Measurements from ENCODE around the gene NHLRC2. TPM values are rescaled to one million over a fixed set of nuclear protein-coding genes. Genes with fewer than 3 reads are reported as not detected.
A peak's percentile ranks its signal among the peaks of the same experiment; 100 is the strongest.
"Not testable (repeated sequence)": the region's sequence is repeated elsewhere in the genome, so short reads cannot be mapped to it uniquely, and the experiment has no call there.

The NHLRC2 gene, protein sequence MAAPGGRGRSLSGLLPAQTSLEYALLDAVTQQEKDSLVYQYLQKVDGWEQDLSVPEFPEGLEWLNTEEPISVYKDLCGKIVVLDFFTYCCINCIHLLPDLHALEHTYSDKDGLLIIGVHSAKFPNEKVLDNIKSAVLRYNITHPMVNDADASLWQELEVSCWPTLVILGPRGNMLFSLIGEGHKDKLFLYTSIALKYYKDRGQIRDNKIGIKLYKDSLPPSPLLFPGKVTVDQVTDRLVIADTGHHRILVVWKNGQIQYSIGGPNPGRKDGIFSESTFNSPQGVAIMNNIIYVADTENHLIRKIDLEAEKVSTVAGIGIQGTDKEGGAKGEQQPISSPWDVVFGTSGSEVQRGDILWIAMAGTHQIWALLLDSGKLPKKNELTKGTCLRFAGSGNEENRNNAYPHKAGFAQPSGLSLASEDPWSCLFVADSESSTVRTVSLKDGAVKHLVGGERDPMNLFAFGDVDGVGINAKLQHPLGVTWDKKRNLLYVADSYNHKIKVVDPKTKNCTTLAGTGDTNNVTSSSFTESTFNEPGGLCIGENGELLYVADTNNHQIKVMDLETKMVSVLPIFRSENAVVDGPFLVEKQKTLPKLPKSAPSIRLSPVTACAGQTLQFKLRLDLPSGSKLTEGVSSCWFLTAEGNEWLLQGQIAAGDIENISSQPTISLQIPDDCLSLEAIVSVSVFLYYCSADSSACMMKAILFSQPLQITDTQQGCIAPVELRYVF
- total RNA-seq = 12.1 TPM

DNA sequence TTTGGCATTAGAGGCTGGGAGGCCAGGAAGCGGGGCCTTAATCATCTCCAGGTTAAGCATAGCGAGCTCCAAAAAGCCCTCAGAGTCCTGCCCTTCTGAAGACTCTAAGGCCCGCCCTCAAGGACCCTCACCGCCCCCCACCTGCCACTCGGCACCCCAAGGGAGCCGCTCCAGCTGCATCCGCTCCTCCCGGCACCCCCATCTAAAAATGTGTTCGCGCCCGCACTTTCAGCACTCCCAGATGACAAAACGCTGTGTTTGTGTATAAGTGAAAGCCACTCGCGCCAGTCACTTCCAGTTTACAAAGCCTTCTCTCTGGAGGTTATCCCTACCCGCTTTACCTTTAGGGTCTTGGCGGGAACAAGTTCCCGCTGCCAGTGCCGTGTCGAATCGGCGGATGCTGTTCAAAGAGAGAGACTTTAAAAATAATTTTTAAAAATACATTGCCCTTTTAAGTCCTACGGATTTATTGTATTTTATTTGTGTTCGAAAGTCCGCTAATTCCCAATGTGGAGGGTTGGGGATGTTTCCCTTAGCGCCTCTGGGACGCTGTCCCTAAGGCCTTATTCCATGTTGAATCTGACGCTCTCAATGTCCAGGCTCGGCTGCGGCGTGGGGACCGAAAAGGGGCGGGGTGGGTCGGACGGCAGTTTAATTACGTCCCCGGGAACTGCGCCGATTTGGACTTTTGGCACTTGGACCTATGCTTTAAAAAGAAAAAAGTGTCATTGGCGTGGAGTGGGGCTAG is at the start of gene NHLRC2, which contains the start of gene DCLRE1A:
NHLRC2 (plus strand) TSS at position 649 of the 748 bp plus-strand sequence. CDS start 212 bp downstream, outside the sequence.
DCLRE1A (minus strand) TSS at position 70 of the 748 bp plus-strand sequence. CDS start 900 bp downstream, outside the sequence.
- DNase-seq (ENCODE audit: low read depth in 2 of 3, low spot score in 2 of 3) = peak; percentile 49 to 93 (median 85)

DNA sequence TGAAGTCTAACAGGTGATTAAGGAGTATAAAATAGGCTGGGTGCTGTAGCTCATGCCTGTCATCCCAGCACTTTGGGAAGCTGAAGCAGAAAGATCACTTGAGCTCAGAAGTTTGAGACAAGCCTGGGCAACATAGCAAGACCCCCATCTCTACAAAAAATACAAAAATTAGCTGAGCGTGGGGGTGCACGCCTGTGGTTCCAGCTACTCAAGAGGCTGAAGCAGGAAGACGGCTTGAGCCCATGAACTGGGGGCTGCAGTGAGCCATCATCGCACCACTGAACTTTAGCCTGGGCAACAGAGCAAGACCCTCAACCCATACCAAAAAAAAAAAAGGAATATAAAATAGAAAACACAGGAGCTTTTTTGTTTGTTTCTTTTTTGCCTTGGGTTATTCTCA is 48.0 kb upstream of the NHLRC2 start:
- no peak for DNase-seq (ENCODE audit: low read depth in 2 of 3, low spot score in 2 of 3)

DNA sequence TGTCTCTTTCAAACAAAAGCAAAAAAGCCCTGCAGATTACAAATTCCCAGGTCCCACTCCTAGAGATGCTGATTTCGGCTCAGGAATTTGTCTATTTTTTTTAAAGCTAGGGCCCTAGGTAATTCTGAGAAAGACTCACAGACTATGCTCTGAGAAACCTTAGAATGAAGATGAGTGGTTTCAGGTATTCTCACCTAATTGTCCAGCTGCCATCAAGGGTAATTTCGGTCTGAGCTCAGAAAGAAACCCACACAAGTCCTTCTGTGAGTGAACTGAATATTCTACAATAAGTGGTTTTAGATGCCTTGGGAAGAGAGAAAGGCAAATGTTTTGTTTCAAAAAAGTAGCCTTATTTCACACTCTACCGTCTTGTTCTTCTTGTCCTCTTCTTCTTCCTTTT is 46.3 kb upstream of the NHLRC2 start:
- DNase-seq (ENCODE audit: low read depth in 2 of 3, low spot score in 2 of 3) = no peak

DNA sequence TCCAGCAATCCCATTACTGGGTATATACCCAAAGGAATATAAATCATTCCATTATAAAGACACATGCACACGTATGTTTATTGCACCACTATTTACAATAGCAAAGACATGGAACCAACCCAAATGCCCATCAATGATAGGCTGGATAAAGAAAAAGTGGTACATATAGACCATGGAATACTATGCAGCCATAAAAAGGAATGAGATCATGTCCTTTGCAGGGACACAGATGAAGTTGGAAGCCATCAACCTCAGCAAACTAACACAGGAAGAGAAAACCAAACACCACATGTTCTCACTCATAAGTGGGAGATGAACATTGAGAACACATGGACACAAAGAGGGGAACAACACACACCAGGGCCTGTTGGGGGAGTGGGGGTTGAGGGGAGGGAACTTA is 39.8 kb upstream of the NHLRC2 start:
- DNase-seq (ENCODE audit: low read depth in 2 of 3, low spot score in 2 of 3) = not testable (repeated sequence)

DNA sequence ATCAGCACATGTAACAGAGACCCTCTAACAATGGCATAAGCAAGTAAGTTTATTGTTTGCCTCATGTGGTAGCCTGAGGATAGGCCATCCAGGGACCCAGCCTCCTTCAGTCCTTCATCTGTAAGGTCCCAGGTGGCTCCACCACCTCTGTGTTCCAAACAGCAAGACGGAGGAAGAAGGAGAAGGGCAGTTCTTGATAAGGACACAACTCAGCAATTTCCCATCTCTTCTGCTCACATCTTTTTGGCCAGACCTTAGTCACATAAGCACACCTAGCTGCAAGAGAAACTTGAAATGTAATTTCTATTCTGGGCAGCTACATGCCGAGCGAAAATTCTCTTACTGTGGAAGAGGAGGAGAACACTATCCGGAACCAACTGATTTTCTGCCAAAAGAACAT is 34.5 kb upstream of the NHLRC2 start:
- DNase-seq (ENCODE audit: low read depth in 2 of 3, low spot score in 2 of 3) = no peak

DNA sequence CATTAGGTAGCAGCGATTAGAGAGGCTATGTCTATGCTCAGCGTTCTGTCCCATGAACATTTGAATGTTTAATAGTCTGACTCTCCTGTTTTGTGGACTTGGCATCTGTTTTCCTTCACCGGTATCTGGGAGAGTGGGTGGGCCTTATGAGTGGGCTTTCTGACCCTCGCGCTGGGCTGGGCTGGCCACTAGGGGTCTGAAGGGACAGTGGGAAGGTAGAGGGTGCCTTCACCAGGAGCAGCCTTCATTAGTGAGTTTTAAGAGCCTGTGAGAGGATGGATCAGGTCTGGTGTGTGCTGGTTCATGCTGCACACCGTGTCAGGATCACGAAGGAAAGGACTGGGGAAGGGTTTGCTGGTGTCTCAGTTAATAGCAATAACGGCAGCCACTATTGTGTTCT is 34.0 kb upstream of the NHLRC2 start:
- no peak for DNase-seq (ENCODE audit: low read depth in 2 of 3, low spot score in 2 of 3)

DNA sequence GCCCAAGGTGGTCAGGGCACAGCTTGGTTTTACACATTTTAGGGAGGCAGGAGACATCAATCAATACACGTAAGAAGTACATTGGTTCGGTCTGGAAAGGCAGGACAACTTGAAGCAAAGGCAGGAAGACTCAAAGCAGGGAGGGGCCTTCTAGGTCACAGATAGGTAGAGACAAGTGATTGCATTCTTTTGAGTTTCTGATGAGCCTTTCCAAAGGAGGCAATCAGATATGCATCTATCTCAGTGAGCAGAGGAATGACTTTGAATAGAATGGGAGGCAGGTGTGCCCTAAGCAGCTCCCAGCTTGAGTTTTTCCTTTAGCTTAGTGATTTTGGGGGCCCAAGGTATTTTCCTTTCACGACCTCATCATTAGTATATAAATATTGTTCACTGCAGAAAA is 33.2 kb upstream of the NHLRC2 start:
- DNase-seq (ENCODE audit: low read depth in 2 of 3, low spot score in 2 of 3) = not testable (repeated sequence)

DNA sequence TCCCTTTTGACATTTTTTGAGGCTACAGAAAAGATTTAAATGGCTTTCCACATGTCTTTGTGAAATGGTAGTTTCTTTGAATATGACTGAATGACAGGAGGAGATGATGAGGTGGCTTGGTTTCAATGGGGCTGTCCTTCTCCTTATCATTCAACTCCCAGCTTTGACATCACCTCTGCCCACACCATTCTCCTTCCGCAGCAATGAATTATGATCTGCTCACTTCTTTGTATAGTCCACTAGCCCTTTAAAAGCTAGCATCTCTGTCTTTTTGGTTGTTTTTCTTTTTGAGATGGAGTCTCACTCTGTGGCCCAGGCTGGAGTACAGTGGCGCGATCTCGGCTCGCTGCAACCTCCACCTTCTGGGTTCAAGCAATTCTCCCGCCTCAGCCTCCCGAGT is 32.3 kb upstream of the NHLRC2 start:
- DNase-seq (ENCODE audit: low read depth in 2 of 3, low spot score in 2 of 3) = no peak

DNA sequence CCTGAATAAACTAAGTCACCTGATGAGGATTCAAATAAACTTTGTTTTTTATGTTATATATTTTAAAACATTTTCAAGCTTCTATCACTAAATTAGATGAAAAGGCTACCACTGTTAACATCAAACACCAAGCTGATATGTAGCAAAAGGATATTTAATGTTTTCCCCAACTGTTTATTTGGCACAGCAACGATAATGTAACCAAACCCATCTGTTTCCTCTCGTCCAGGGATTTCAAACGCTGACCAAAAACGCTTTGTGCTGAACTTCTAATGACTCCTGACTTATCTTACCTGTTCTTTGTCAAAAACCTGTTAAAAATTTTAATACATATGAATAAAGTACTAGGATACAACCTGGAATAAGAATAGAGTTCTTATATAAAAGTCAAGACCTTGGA is 31.1 kb upstream of the NHLRC2 start:
- DNase-seq (ENCODE audit: low read depth in 2 of 3, low spot score in 2 of 3) = no peak

DNA sequence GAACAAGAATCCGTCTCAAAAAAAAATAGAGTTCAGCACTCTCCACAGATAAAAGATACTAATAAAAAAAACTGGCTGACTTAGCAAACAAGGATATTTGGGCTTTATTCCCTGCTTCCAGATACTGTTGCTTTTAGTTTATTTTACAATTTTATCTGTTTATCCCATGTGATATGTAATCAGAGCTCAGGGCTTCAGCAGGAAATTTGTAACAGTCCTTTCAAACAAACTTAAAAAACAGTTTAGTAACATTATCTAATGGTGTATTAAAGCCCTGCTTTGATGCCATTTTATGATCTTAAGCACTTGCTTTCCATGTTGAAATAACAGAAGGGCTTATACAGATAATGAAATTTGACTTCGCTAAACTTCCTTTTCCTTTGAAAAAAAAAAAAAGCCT is 28.7 kb upstream of the NHLRC2 start:
- DNase-seq (ENCODE audit: low read depth in 2 of 3, low spot score in 2 of 3) = no peak

DNA sequence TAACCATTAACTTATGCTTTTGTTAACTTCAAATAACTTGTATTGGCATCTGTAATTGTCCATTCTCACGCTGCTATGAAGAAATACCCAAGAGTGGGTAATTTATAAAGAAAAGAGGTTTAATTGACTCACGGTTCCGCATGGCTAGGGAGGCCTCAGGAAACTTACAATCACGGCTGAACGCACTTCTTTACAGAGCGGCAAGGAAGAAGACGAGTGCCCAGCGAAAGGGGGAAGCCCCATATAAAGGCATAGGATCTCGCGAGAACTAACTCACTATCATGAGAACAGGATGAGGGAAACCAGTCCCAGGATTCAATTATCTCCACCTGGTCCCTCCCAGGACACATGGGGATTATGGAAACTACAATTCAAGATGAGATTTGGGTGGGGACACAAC is 25.9 kb upstream of the NHLRC2 start:
- not testable (repeated sequence) for DNase-seq (ENCODE audit: low read depth in 2 of 3, low spot score in 2 of 3)

DNA sequence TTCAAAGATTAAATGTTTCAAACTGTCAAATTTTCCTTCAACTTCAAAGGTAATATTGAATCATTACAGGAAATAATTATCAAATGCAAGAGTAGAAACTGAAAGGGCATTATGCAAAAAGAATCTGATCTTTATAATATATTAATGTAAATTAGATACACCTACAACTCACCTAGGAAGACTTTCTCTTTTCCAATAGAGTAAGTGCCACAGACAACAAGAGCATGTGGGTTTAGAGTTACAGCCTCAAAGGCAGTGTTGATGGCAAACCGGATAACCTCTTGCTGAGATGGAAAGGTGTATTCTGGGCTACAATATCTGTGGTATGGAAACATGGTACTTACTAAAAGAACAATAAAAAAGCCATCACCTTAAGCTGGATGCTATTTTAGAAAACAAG is 12.3 kb upstream of the NHLRC2 start:
- DNase-seq (ENCODE audit: low read depth in 2 of 3, low spot score in 2 of 3) = no peak

DNA sequence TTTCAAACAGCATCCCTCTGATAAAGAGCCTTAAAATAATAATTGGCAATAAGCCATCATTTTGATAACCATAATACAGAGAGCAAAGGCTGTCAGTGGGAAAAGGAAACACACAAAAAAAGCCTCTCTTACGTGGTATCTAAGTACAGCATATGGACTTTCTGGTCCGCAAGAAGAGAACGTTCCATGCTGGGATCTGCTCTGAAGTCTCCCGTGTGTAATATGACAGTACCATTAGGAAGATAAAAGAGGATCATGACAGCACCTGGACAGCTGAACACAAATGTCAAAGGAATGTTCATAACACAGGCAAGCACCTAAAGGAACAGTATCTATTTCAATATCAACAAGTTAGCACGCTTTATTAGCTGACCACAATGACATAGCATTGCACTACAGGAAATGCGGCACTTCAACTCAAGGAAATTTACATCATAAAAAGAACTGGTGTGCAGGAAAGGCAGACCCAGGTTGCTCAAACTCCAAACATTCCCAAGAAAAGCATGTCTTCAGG is 10.4 kb upstream of the NHLRC2 start:
- peak in 2 of 3 donors; percentile 69 to 76 for DNase-seq (ENCODE audit: low read depth in 2 of 3, low spot score in 2 of 3)

DNA sequence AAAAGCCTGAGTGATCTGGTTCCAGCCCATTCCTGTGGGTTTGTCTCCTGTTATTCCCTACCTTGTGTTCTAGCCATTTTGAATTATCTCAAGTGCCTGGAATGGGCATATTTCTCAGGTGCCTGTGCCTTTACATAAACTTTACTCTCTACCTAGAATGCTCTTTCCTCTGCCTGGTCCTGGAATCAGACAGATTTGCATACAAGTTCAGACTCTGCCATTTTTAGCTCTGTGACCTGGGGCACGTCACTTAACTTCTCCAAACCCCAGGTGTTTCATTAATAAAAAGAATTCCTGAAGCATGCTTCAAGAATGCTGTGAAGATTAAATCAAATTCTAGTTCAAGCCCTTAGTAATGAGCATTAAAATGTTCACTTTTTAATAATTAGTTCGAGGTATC is 8.4 kb upstream of the NHLRC2 start:
- DNase-seq (ENCODE audit: low read depth in 2 of 3, low spot score in 2 of 3) = no peak

DNA sequence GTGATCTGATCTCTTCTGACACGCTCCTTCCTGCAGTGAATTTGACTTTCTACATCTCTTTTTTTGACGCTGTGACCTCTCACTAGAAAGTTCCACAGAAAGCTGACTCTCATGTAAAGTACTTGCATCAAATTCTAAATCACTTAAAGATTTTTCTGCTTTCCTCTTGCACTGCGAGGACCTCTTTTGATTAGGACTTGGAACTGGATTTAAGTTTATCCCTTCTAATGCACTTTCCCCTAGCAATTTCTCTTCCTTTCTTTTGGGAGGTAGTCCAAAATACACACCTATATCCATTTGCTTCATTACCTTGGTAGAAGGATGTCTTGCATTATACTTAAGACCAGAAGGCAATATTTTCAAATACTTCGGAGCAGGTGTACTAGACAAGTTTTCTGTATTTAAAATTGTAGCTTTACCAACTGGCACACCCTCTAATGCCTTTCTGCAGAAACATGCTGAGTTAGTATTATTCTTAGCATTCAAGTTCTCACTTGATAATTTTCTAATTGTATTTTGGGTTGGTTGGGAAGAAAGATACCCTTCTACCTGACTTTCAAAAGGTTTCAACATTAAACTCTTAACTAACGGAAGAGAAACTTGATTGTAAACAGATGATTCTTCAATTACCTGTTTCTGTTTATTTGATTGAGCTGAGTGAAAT is 5.2 kb upstream of the NHLRC2 start:
- no peak for DNase-seq (ENCODE audit: low read depth in 2 of 3, low spot score in 2 of 3)

DNA sequence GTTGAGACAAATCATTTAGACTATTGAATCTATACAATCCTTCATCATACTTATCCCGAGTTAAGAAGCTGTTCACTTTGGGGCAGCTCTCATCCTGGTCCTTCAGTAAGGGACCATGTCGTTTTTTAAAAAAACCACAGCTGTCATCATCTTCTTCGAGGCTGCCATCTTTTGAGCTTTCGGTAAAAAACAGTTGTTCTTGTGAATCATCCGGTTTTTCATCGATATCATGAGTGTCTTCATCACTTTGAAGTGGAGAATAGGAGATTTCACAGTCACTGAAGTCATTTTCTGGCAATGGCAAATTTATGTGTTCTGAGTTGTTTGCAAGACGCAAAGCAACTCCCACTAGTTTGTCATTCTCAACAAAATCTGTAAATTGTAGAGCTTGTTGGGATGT is 4.5 kb upstream of the NHLRC2 start:
- no peak for DNase-seq (ENCODE audit: low read depth in 2 of 3, low spot score in 2 of 3)

DNA sequence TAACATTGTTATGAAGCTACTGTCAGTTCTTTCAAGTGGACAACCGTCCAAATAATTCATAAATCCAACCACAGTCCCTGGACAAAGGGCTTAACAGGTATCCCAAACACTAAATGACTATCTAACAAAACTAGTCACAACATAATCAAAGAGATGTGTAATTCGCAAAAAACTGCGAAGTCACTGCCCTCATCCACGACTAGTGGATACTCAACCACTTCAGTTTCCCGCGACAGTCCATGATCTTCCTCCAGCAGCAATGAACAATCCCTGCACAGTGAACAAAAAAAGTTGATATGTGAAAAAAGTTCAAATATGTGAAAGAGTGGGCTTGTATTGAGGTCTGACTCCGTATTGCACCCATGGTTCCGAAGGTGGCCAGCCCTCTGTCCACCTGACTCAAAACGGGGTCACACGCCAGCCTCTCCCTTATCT is 866 bp upstream of the NHLRC2 start:
- no peak for DNase-seq (ENCODE audit: low read depth in 2 of 3, low spot score in 2 of 3)

DNA sequence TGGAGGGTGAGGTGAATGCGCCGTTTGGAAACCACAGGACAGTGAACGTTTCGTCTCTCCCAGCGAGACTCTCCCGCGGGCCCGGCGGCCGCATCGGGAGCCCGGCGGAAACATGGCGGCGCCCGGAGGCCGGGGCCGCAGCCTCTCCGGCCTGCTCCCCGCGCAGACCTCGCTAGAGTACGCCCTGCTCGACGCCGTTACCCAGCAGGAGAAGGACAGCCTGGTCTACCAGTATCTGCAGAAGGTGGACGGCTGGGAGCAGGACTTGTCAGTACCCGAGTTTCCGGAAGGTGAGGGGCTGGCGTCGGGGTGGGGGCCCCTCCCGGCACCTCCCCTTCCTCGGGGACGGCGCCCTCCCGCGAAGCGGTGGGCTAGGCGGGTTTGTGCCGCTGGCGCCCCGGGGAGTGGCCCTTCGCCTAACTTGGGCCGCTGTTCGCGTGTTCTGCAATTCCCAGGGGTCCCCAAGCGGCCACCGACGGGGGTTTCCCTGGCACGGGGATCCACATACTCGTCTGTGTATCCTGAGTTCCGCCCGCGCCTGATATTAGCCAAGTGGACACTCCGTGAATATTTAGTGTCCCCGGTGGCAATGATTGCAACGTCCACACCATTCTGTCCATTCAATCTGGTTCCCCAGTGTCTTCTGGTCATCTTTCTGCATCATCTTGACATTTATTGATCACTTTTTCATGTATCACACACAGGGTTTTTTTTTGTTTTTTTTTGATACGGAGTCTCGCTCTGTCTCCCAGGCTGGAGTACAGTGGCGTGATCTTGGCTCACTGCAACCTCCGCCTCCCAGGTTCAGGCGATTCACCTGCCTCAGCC is 514 bp downstream of the NHLRC2 start:
- DNase-seq (ENCODE audit: low read depth in 2 of 3, low spot score in 2 of 3) = peak; percentile 34 to 65 (median 63)

DNA sequence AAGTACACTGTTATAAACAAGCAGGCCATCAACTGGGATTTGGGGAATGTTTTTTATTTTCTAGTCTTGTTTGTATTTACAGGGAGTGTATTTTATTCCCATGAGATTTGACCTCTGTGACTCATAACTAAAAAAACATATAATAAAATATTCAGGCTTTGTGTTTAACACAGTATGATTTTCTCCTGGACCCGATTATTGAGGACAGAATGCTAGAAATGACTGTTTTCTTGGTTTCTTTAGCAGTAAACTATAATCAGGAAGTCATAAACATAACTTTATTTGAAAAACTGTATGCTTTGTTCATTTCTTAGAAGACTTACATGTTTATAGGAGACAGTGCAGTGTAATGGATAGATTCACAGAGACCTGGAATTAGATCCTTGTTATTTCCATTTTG is 2.1 kb downstream of the NHLRC2 start:
- DNase-seq (ENCODE audit: low read depth in 2 of 3, low spot score in 2 of 3) = no peak

DNA sequence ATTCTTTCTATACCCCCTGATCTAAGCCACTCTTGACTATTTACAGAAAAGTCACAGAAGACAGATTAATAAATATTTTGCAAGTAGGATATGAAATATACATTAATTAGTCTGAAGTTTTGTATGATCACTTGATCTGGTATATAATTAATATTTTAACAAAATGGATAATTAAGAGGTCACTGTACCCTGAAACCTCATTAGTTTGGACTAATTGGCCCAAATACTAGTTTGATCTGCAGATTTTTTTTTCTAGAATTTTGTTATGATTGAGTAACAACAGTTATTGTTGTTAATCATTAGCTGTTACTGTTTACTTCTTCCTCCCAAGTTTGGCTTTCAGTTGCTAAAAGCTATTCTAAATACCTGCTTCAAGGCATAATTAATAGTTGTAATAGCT is 2.7 kb downstream of the NHLRC2 start:
- no peak for DNase-seq (ENCODE audit: low read depth in 2 of 3, low spot score in 2 of 3)
